KOPT-K1 (cell line): ENCODE results near the gene TIMP2.
"Not testable (repeated sequence)": the region's sequence is repeated elsewhere in the genome, so short reads cannot be mapped to it uniquely, and the experiment has no call there.

Experiments used
- H3K27ac ChIP-seq: fragments of 200-600 bp; sonication (generic); 2 replicates; pipeline ENCODE4 v1.5.1; 2016; ENCODE audit warnings: antibody characterized with exemption, mild to moderate bottlenecking, low read depth, low read length; ENCODE audit not compliant: poor library complexity, severe bottlenecking
- H3K36me3 ChIP-seq: fragments of 200-600 bp; sonication (generic); 2 replicates; pipeline ENCODE4 v1.5.1; 2017; ENCODE audit warnings: antibody characterized with exemption, mild to moderate bottlenecking, low read length, moderate library complexity; ENCODE audit not compliant: insufficient read depth
- H3K9me3 ChIP-seq: fragments of 200-600 bp; sonication (generic); 2 replicates; pipeline ENCODE4 v1.5.1; 2017; ENCODE audit warnings: antibody characterized with exemption, low read length, mild to moderate bottlenecking; ENCODE audit not compliant: insufficient read depth, poor library complexity, severe bottlenecking

TIMP2 gene

DNA sequence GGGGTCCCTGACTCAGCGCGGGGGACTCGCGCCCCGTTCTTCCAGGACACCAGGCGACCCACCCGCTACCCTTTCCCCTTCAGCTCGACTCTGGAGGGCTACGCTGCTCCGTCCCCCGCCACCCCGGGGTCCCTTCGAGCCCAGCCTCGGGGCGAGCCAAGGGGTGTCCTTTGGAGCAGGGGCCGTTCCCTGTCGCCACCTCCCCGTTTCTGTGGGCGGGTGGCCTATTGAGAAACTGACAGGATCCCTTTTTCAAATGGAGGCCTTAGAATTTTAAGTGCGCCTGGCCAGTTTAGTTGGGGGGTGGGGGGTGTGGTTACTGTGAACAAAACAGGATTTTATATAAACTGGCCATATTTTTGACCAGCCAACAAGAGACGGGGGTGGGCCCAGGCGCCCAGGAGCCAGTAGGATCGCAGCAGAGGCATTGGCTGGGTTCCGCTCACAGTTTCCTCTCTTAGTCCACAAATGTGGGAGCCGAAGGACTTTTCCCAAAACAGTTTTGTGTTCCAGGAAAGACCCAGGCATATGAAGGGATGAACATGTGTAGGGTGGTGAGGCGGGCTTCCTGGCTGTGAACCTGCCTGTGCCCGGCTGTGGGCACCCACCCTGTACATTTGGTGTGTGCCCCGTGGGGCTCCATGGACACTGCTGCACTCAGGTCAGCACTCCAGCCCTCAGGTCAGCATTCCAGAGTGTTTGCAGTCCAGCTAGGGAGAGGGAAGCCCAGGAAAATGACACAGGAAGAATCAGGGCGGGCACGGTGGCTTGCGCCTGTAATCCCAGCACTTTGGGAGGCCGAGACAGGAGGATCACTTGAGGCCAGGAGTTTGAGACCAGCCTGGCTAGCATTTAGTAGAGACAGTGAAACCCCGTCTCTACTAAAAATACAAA lies 722 bp upstream of the TIMP2 start:
- Histone ChIP-seq H3K27ac (no peak overlapping the region), H3K36me3 (no peaks in the 10 kb centered on the region)

DNA sequence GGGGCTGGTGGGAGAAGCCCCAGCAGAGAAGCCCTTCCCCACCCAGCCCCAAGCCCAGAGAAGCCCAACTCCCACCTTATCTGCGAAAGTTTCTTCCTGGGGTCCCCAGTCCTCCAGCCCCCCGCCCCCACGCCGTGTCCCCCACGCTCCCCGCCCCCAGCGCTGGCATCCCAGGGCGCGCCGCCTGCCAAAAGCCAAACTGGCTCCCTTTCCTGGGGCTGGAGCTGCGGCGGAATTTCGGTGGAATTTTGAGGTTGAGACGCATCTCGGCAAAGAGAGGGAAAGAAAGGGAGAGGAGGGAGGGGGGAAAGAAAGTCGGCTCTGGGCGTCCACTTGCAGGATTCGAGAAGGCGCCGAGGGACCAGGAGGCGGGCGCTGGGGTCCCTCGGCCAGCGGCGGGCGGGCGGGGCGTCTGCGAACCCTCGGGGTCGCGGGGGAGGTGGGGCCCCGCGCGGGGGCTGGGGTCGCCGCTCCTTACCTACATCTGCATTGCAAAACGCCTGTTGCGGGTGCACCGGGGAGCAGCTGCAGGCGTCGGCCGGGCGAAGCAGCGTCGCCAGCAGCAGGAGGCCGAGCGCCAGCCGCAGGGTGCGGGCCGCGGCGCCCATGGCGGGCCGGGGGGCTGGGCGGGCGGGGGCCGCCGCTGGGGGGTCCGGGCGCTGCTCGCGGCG lies 571 bp downstream of the TIMP2 start:
- no peaks in the 10 kb centered on the region for H3K9me3 ChIP-seq
- no peak overlapping the region for H3K27ac ChIP-seq
- no peaks in the 10 kb centered on the region for H3K36me3 ChIP-seq

More for the DNA sequence above, 722 bp upstream of the TIMP2 start:
- no peaks in the 10 kb centered on the region for H3K9me3 ChIP-seq

GRCh38 chr17:78923660-78924453 lies 1.3 kb downstream of the TIMP2 start:
- Histone ChIP-seq H3K9me3 (no peaks in the 10 kb centered on the region), H3K27ac (no peak overlapping the region), H3K36me3 (no peaks in the 10 kb centered on the region)

DNA sequence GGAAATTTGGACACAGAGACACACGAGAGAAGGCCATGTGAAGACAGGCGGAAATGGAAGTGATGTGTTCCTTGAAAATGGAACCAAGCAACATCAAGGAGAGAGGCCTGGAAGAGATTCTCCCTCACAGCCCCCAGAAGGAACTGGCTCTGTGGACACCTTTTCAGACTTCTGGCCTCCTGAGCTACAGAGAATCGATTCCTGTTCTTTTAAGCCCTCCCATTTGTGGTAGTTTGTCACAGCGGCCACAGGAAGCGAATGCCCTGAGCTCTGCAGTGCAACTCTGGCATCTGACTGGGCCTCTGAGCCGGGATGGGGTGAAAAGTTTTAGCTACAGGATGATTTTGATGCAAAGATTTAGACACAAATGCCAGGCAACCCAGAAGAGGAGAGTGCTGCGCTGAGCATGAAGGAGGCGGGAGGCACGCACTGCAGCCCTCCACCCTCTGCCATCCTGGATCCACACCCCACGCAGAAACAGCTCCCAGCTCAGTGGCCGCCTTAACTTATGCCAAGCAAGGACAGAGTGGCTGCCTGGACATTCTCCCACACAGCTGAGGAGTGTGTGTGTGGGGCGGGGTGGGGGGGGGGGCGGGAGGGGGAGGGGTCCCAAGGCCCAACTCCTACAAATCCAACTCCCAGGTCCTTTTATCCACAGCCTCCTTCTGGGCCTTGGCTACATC lies 2.2 kb downstream of the TIMP2 start:
- Histone ChIP-seq H3K9me3 (no peaks in the 10 kb centered on the region), H3K36me3 (no peaks in the 10 kb centered on the region), H3K27ac (no peak overlapping the region)

GRCh38 chr17:78921437-78921971 lies 3.7 kb downstream of the TIMP2 start:
- H3K27ac ChIP-seq: no peak overlapping the region
- H3K9me3 ChIP-seq: no peaks in the 10 kb centered on the region
- no peaks in the 10 kb centered on the region for H3K36me3 ChIP-seq

DNA sequence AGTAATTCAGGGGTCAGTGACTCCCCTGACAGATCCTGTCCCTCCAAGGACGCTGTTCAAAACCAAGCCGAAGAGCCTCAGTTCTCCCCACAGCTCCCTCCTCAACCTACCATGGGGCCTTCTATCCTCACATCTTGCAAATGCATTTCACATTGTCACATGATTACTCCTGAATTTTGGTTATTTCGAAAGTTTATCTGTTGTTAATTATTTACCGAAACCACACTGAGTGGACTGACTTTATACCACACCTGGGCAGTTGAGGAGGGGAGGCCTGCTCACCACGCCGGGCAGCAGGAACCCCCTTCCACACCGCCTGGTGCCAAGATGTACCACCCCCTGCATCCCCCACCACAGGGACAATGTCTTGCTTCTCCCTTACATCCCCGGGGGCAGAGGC lies 4.7 kb downstream of the TIMP2 start:
- H3K36me3 ChIP-seq: no peaks in the 10 kb centered on the region
- no peak overlapping the region for H3K27ac ChIP-seq
- no peaks in the 10 kb centered on the region for H3K9me3 ChIP-seq

GRCh38 chr17:78919861-78920450 lies 5.2 kb downstream of the TIMP2 start:
- no peak overlapping the region for H3K27ac ChIP-seq
- no peaks in the 10 kb centered on the region for H3K9me3 ChIP-seq
- no peaks in the 10 kb centered on the region for H3K36me3 ChIP-seq

DNA sequence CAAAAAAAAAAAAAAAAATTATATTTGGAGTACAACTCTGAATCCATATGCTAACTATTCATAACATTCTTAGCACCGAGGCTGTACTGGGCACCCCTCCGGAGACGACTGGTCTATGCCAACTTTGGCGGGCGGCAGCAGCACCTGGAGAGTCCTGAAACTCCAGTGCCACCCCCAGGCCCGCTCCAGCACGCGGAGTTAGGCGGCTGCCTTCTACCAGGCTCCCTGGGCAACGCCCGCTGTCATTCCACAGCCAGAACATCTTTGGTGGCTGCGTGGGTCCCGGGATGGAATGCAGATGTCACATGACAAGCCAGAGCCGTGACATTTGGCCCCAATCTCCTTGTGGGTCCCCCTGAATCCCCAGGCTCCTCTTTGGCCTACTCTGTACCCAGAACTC lies 6.2 kb downstream of the TIMP2 start:
- Histone ChIP-seq H3K9me3 (no peaks in the 10 kb centered on the region), H3K36me3 (no peaks in the 10 kb centered on the region), H3K27ac (no peak overlapping the region)

DNA sequence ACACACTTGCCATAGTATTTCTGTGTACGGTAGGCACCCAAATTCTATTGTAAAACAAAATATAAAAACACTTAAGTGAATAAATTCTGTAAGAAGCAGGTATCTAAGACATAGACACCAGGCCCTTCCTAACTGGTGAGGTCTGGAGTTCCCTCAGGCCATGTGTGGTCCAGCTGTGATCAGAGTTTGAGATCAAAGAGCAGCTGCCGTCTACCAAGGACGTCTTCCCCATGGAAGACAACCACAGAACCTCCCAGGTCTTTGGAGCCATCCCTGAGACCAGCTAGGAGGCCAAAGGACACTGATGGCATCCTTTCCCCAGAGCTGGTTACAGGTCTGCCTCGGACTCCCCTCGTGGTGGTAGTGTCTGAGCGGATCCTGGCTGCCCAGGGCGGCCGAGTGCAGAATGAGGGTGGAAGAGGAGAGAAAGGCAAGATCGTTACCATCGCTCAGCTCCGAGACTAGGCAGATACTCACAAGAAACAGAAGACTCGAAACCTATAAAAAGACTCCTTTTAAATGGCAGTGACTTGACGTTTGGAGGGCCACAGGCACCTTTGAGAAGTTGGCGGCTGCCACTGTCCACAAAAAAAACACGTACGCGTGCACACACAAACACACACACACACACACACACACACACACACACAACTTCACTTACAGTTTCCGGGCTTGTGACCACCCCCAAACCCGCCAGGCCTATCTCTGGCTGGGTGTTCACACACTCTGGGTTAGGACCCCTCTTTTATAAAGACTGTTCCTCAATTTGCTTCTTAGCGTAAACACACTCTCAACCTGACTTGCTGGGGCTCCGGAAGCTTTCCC lies 7.5 kb downstream of the TIMP2 start:
- H3K27ac ChIP-seq: no peak overlapping the region
- H3K9me3 ChIP-seq: no peaks in the 10 kb centered on the region
- H3K36me3 ChIP-seq: no peaks in the 10 kb centered on the region

GRCh38 chr17:78915872-78916632 lies 9.1 kb downstream of the TIMP2 start:
- H3K27ac ChIP-seq: no peak overlapping the region
- H3K36me3 ChIP-seq: no peaks in the 10 kb centered on the region
- no peaks in the 10 kb centered on the region for H3K9me3 ChIP-seq

DNA sequence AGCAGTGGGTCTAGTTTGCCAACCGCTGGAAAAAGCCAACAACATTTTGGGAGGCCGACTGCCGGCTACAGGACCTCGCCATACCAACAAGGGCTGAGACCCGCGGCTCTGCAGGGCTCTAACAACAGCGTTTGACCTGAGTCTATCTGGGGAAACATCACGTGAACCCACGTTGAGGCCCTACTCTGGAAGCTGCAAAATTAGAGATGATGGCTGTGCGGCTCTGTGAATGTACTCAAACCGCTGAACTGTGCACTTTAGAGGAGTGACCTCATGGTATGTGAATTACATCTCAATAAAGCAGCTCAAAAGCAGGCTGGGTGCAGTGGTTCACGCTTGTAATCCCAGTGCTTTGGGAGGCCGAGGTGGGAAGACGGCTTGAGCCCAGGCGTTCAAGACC lies 12.1 kb downstream of the TIMP2 start:
- H3K36me3 ChIP-seq: no peaks in the 10 kb centered on the region
- no peak overlapping the region for H3K27ac ChIP-seq
- H3K9me3 ChIP-seq: no peaks in the 10 kb centered on the region

DNA sequence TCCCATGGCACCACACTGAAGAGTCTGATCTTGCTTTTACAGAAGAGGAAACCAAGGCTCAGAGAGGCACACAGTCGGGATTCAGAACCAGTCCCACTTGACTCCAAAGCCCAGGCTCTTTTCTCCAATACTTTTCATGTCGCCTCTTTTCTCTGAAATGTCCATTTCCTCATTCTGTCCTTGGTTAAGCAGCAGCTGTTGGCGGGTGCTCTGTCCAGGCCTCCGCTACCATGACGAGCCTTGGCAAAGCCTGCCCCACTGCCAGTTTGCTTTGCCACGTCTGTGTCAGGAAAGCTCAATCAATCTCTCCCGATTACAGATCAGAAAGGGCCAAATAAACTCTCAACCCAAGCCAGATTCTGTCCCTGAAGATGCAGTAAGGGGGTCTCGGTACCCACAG lies 13.1 kb downstream of the TIMP2 start:
- Histone ChIP-seq H3K9me3 (no peaks in the 10 kb centered on the region), H3K36me3 (no peaks in the 10 kb centered on the region), H3K27ac (no peak overlapping the region)

GRCh38 chr17:78911543-78911942 lies 13.6 kb downstream of the TIMP2 start:
- H3K36me3 ChIP-seq, H3K9me3 ChIP-seq, H3K27ac ChIP-seq: not testable (repeated sequence)
